Measurements from ENCODE around the gene CELA3A.

DNA sequence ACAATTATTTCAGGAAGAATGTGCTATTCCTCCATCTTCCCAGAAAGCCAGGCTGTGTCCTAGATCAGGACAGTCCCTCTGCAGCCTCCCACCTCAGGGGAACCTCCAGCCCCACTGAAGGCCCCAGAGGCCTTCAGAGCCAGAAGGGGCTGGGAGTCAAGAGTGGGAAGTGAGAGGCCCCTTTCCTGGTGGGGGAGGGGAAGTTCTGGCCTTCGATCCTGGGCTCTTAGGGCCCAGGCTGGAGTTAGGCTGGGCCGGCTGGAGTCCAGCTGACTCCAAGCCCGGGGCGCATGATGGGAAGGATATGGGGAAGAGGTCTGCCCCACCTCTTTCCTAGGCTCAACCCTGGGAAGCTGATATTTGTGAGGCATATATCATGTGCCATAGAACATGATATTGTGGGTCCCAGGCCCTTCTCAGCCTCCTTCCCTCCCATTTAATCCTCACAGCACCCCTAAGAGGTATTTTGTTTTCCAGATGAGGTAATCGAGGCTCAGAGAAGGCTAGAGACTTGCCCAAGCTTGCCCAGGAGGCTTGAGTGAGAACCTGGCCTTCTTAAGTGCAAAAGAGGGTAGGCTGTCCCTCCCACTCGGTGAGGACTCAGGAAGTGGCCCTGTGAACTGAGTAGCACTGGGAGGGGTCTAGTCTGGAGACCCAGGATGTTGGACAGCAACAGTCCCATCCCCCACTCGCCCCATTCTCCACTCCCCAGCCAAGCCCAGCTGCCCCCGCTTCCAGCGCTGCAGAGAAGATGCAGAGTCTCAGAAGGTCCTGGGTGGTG, 45.8 kb upstream of the CELA3A start:
- no peak for TF ChIP-seq POLR2A (IDR thresholded peaks at IDR 0.05)
- TF ChIP-seq, protein P1, sequence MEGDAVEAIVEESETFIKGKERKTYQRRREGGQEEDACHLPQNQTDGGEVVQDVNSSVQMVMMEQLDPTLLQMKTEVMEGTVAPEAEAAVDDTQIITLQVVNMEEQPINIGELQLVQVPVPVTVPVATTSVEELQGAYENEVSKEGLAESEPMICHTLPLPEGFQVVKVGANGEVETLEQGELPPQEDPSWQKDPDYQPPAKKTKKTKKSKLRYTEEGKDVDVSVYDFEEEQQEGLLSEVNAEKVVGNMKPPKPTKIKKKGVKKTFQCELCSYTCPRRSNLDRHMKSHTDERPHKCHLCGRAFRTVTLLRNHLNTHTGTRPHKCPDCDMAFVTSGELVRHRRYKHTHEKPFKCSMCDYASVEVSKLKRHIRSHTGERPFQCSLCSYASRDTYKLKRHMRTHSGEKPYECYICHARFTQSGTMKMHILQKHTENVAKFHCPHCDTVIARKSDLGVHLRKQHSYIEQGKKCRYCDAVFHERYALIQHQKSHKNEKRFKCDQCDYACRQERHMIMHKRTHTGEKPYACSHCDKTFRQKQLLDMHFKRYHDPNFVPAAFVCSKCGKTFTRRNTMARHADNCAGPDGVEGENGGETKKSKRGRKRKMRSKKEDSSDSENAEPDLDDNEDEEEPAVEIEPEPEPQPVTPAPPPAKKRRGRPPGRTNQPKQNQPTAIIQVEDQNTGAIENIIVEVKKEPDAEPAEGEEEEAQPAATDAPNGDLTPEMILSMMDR (IDR thresholded peaks at IDR 0.05) = no peak
